ENCODE measurements around the gene PTPRD.

Gene PTPRD

DNA sequence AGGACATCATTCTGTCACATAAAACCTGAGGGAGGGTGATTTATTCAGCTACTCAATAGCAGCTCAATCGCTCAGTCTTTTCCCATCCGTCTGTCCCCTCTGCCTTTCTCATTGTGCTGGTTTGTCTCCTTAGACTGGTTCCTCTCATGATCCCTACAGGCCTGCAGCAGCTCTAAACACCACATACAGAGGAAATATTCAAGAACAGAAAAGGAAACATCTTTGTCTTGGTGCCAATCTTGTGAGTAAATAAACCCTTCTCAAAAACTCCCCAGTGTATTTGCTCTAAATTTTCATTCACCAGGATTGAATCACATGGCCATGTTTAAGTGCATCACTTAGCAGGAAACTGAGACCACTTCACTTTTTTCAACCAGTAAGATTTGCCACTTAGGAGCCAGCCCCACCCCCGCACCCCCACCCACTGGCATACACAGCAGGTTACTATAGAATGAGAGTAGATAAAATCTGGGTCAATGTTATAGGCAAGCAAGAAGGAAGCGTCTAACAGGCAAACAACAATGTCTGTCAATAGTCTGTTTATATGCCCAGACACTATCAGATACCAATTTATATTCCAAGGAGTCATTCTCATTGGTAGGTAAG is 1917.7 kb downstream of the PTPRD start:
- no peak for DNase-seq

DNA sequence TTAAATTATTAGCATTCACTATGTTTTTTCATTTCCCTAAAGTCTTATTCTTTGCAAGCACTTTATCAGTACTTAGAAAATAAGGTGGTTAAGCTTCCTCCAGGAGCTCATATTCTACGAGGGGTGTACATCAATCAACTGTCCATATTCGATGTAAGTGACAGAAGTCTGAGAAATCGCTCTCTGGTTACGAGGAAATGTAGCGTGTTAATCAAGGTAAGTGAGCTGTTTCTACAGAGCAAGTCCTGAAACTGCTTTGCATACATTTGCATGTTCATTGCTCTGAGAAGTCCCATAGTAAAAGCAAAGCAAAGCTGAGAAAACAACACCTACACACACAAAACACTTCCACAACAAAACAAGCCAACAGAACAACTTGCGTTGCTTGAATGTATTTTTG is 1919.3 kb downstream of the PTPRD start:
- no peak for DNase-seq

DNA sequence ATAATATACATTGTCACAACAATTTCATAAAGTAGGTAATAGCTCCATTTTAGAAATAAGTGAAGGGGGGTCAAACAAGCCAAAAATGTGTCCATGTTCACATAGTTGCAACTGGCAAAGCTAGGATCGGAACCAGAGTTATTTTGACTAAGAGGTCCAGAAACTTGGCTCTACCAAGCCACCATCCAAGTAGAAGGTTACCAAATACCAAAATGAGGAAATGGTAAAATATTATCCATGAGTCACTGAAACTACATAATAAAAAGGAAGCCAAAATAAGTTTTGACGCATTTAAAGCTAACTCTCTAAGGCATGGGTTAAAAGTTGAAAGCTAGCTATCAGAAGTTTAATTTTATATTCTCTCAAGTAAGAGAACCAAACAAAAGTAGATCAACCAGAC is 1926.3 kb downstream of the PTPRD start:
- DNase-seq, result no peak

DNA sequence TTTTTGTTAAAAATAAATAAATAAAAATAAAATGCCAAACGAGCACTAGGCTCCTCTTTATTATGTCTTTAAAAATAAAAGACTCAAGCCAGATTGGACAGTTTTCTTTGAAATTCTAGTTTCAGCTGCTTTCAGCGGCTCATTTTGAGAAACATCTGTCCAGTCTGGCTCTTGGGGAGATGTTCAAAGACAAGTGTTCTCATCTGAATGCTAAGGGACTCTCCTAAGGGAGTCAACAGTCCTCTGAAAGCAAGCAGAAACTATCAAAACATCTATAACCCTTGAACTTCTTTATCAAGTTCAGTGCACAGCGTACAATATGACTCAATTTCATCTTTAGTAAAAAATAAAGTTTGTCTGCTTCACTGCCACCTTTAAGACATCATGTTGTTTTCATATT is 1927.0 kb downstream of the PTPRD start:
- no peak for DNase-seq

DNA sequence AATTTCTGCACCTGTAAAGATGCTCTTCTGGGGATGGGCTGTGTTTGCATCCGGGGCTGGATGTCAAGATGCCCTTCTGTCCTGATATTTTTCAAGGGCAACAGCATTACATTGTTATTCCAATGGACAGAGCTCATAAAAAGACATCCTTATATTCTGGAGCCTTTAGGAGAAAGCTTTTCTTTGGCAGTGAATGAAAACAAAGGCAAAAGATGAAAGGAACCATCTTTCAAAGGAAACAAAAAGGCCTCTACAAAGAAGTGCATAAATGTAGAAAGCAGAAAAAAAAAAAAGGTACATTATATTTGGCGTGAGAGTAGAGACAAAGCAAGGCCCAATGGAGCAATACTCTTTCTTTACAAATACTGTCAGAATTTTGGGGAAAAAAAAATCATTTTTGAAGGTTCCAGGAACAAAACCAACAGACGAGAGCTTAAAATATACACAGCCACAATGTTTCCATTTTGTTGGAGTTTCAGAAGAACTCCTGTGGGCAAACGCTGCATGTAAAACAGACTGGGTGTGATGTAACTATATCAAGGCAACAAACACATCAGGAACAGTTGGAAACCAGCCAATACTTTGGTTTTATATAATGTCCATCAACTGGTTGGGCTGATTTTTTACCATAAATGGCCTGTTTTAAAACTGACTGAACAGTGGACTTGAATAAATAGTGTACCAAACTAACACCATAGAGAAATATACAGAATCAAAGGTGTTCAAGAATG is 1927.7 kb downstream of the PTPRD start:
- no peak for DNase-seq

DNA sequence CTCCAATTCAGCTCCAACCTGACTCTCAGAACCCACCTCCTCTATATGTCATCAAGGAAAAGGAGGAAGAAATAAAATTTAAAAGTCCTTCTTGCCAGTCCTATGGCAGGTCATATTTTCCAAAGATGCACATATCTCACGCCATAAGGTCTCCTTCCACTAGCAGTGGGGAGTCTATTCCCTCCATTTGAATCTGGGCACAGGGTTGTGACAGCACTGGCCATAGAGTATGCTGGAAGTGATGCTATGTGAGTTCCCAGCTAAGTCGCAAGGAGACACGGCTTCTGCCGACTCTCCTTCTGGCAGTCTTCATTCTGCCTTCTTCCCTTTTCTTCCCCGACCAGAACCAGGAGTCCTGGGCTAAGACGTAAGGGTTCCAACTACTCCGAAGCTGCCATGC is 1929.3 kb downstream of the PTPRD start:
- DNase-seq, result no peak

DNA sequence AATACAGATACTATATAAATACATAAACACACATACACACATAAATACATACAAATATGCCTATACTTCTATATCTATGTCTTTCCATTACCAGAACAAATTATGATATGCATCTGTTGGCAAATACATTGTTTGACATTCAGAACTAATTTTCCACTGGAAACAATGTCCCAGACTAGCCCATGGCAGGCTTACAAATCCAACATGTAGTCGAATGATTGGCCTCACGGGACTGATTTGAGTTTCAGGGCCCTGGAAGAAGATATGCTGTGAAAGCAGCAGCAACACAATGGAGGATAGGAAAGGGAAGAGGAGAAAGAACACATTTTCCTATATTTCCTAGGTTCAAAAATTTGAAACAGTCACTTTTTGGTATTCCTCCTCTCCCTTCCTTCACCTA is 1932.1 kb downstream of the PTPRD start:
- no peak for DNase-seq

DNA sequence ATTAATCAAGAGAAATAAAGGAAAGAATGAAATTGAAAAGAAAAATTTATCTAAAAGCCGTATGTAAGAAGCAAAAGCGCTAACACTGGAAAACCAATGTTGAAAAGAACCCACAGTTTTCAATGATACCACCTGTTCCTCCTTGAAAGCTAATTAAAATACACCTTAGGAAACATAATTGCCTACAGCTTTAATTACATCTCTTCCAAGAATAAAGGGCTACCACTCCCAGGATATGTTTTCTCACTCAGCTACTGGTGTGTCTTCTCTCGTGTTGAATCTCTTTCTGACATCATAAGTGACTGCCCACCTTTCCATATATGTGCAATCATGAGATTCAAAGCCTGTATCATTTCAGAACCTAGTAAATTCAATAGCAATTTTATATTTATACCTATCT is 1932.6 kb downstream of the PTPRD start:
- DNase-seq, result peak; percentile 12

DNA sequence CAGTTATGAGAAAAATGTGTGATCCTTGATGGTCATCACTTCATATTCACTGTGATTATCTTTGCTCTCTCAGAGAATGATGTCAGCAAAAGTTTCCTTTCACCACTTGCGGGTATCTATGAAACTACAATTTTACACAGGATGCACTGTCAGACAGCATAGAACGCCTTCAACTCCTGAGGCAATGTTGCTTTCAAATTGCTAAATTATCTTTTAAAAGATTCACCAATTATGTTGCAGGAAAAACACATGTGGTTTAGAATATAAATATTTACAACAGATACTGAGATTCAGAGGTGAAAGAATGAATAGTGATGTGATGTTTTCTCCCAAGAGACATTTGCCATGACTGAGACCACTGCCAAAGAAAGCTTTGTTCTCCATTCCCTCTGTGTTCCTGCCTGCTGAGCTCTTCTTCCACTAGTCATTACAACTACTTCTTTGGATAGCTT is 1933.4 kb downstream of the PTPRD start:
- DNase-seq, result no peak

DNA sequence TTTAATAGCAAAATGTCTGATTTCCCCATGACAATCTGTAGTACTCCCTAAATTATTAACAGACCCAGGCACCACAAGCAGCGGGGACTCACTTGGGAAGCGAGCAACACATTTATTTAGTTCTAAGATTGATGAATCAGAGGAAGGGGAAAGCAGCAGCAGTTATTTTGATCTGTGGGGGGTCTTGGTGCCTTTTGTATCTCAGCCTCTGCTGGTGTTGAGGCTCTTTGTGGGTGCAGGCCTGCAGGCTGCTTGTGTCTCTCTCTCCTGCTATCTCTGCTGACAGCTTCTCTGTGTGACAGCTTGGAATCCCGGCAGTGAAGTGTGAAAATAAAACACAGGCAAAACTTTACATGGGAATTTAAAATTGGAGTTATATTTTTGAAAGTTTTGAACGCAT is 1935.1 kb downstream of the PTPRD start:
- no peak for DNase-seq

DNA sequence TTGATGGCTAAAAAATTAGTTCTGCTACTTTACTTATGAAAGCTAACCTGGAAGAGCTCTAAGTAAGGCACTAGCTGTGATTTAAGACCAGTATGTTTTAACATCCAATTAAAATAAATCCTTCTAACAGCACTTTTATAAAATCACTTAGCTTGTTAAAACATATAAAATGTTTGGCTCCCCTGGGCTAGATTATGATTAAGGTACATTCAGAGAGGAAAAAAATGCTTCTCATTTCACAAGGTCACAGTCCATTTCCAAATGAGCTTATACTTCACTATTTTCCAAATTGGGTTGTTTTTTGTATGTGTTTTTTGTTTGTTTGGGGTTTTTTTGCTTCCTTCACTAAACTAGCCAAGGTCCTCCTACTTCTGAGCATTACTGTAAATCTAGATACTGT is 1938.3 kb downstream of the PTPRD start:
- no peak for DNase-seq

DNA sequence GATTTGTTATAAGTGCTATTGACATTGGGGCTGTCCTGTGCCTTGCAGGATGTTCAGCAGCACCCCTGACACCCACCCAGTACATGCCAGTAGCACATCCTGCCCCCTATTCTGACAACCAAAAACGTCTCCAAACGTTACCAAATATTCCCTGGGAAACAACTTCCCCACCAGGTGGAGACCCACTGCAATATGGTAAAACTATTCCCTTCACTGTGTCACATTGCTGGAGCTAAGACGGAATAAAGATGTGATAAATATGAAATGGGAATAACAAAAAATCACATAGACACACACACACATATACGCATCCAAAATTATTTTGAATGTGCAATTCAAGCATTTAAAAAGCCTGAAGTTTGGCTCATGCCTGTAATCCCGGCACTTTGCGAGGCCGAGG is 1939.0 kb downstream of the PTPRD start:
- DNase-seq, result no peak

DNA sequence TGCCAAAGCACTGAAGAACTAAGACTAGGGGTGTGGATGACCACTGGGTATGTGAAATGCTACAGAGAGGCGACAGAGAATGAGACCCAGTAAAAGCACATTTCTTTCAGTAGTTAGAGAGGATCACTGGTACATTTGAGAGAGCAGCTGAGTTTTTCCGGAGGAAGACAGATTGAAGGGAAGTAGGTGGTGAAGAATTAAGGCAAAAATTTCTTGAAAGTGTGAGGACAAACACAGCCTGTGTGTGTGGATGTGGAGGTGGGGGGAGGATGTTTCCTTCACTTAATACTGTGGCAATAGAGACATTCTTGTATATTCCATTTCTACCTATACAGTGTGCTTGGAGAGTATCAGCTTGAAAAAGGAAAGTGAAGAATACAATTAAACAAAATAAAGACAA is 1942.1 kb downstream of the PTPRD start:
- no peak for DNase-seq

DNA sequence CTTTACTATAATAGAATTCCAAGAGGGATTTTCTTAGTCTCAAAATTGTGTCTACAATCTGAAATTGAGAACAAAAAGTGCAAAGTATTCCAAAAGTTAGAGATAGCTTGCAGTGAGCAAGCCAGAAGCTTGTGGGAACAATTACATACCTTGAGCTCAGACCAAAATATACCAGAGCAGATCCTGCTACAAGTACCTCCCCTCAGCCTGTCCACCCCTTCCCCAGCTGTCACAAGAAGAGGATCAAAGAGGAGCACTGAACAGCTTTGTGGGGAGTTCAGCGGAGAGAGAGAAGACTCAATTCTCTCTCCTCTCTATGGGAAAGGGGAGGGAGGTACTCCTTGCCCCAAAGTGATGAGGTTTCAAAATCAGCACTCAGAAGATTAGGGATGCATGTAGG is 1944.1 kb downstream of the PTPRD start:
- no peak for DNase-seq

DNA sequence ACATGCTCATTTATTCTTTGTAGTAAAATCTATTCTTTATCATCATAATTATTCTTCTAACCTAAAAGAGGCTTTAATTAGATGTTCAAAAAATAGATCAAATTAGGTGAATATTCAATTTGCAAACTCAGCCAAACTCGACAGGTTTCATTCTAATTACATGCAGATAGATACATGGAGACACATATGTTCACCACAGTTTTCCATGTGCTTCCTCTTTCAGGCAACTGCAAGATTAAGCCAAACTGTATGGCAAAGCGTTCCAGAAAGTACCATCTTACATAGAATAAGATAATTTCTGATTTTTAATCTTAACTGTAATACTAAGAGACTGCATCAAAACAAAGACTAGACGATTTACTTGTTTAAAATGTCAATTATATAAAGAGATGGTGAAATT is 1944.6 kb downstream of the PTPRD start:
- DNase-seq, result no peak

DNA sequence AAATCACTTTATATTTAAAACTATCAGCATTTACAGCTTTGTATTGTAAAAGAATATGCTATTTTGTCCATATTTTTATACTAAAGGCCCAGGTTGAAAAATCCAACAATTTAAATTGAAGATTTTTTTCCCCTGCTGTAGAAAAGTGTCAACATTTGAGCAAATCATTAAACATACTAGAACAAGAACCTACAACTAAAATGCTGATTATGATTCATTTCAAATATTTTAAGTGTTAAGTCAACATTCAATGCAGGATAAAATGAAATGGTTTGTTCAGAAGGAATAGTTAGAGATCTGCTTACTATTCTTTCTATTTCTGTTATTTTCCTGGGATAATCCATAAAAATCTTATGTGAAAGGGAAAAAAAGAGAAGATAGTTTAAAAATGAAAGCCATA is 1946.7 kb downstream of the PTPRD start:
- no peak for DNase-seq

DNA sequence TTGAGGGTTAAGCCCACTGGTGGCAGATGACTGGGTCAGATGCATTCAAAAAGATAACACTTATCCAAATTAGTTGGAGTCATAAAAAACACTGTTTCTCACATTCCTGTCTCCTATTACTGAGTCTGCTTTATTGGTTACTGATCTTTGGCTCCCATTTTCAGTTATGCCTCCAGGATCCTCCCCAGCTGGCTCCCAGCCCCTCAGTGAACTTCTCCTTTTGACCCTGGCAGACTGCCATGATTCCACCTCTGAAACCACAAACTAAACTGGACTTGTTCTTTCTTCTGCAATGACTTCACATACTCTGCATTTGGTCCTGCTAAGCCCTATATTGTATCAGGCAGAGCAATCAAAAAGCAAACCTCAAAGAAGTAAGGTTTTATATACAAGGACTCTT is 1952.4 kb downstream of the PTPRD start:
- DNase-seq, result no peak

DNA sequence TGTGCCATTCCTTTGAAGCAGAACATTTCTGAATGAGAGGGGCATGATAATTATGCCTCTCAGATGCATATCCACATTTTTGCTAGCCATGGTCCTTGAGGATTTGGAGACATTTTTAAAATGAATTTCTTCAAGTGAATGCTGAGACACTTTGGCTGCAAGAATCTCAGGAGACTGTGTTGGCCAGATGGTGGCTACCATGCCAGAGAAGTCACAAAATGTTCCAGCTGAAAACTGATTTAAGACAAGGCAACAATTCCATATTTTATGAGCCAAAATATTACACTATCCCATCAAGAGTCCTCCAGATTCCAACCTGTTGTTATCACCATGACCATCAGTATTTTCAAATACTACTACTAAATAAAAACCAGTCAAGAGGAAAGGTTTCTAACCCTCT is 1953.7 kb downstream of the PTPRD start:
- no peak for DNase-seq

DNA sequence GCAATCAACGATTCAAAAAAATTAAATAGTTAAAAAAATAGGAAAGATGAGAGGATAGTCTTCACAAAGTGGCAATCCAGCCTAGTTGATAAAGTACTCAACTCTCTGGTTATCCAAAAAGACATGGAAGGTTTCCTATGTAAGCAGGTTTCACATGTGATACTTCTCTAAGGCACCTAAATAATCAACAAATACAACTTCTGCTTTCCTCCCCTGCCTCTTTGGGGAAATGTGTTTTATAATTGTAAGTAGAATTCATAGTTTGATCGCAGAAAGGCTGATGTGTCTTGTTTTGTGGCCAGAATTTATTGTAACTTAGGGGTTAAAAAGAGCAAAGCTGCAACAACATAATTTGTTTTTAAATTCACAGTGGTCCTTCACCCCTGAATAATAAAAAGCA is 1957.7 kb downstream of the PTPRD start:
- no peak for DNase-seq

DNA sequence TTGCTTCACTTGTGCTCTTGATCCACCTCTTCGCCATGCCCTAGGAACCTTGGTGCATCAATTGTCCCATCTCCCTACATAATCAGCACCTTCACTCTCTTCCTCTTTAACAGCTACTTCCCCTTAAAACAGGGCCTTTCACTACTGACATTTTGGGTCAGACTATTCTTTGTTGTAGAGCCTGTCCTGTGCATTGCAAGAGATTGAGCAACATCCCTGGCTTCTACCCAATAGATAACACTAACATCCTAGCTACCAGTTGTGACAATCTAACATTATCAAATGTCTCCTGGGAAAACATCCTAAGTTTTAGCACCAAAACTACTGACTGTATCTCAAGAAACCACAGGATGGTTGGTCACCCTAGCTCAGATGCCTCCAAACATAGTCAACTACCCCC is 1958.9 kb downstream of the PTPRD start:
- no peak for DNase-seq

DNA sequence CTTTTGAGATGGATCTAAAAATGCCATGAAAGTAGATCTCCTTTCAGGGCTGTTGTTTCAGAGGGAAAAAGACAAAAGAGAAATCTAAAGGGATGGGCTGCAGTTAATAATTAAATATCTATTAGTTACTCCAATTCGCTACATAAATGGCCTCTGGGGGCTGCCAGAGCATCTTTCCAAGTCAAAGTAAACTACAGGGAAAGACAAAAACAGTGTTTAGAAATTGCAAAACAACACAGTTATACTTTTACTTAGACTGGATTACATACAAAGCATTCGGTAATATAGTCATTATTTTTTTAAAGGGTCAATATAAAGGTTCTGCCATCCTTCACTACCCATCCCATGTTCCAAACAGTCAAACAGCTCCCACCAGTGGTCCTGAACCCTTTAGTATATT is 1959.7 kb downstream of the PTPRD start:
- DNase-seq, result no peak

DNA sequence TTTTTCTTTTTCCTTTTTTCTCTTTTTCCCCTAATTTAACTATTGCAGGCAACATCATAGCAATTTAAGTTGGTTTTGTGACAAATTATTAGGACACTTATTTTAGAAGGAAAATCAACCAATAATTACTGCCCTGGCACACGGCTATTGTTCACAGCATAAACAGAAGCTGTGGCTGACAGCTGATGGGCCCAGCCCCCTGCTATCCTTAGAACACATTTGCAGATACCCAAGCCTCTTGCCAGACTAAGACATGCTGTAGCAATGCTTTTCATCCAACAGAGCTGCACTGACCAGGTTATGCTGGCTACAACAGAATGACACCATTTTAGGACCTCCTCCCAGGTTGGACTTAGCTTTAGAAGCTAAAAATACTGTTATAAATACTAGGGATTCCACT is 1960.5 kb downstream of the PTPRD start:
- DNase-seq, result no peak

DNA sequence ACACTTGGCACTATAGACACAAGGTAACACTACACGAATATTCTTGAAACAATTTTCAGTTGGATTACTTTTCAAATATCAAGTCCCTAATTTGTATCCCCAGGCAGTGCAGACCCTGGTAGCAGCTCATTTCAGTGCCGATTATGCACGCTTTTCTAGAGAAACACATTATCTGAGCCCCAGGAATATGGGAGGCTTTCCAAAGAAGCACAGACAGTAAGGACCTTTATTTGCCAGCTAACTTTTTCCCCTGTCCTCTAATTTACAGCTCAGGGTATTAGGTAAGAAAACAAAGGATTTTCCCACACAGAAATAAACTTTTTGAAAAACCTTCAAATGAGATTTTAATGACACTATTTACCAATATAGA is 1961.0 kb downstream of the PTPRD start:
- DNase-seq, result no peak

DNA sequence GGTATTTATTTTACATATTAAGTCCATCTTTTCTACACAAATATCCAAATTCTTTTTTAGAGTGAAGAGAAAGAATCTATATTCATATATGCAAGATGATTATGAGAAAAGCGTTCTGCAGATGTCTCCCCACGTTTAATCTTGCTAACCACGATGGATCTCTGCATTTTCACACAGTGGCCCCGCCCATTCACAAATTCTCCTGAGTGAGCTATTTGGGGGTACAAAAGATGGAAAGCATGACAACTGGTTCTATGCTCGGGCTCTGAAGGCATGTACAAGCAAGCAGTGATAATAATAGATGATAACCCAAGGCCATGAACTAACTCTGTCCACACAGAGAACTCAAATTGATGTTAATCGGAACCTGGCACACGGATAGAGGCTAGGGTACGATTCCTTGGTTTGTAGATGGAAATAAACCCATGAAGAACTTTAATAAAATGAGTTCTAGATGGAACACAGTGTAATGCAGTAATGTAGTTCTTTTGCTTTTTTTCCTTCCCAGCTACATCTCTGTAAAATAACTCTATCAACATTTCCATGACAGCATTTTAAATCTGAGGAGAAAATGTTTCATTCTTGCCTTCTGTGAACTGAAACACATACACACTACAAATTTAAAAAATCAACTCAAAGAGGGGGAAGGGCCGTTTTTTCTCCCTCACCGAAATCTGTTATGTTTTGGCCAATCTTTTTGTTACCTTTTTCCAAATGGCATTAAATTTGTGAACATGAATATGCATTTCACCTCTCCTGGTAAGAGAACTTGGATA is 1961.5 kb downstream of the PTPRD start:
- no peak for DNase-seq
